Stimulated activated CD8-positive, alpha-beta memory T cell treated with anti-CD3 and anti-CD28 coated beads, Interleukin-4, amount 100 ng/mL, for 4 hours (primary cell): ENCODE data around the gene METAP1.
"Not testable (repeated sequence)": the region's sequence is repeated elsewhere in the genome, so short reads cannot be mapped to it uniquely, and the experiment has no call there.

Experiments
- DNase-seq, 2 donors: peaks; one replicate each; pipeline ENCODE4 v3.0.0-alpha.2; 2020; ENCODE audit warnings: low read depth in 2 of 2, low spot score in 1 of 2

Gene METAP1

DNA sequence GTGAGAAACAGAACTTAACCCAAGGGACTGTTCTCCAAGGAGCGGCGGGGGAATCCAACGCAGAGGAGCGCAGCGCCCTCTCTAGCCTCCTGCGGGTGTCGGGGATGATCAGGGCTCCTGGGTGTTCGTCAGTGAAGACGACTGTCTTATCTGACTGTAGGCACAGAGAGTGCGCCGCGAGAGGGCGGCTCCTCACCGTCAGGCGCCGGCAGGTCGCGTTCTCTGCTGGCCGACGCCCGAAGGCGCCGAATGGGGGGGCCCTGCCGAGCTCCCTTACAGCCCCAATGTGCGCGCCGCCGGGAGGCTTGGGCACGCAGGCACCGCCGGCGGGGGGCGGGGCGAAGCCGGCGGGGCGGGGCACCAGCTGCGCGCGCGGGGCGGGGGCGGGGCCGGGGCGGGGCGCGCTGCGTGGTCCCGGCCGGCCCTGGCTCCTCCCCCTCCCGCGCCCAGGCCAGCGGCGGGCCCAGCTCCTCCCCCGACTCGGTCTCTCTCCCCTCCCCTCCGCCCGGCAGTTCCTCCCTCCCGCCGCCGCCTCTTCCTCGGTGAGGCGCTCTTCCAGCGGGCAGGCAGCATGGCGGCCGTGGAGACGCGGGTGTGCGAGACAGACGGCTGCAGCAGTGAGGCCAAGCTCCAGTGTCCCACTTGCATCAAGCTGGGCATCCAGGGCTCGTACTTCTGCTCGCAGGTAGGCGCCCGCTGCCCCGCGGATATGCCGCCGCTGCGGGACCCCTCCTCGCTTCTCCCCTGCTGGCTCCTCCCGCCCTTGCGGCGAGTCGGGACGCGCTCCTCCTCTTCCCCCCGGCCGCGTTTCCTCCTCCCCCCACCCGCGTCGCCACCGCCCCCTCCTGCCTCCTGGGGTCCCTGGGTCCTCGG is at the start of gene METAP1:
TSS of gene METAP1 (plus strand) at position 539 of the 873 bp plus-strand sequence. CDS start at position 572, 33 bp downstream.
- DNase-seq, result peak; percentile 81 to 92

DNA sequence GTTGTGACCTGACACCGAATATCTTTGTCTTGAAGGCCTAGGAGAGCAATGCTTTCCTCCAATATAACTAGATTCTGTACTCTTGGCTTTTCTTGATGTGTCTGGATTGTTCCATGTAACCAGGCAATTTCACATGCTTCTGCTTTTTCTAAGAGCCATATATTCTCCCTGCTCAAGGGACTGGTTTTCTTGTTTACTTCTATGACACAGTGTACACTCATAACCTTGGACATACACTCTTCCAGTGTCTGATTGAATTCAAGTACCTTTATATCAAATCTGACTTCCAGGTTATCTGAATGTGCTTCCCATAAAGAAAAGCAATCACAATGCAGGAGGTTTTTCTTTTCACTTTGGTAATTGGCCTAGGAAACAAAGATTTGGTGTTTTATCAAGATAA is 49.2 kb upstream of the METAP1 start:
- DNase-seq, result no peak

DNA sequence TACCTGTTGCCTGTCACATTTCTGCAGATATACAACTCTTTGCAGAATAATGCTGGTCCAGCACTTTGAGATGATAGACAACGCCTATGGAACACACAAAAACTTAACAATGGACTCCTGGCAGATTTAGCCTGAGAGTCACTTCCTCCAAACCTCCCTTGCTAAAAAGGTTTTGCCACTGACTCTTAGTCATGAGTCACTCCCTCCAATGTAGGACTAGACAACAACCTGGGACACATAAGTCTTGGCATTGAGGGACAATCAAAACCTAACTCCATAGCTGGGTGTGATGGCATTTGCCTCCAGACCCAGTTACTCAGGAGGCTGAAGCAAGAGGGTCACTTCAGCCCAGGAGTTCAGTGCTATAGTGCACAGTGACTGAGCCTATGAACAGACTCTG is 44.6 kb upstream of the METAP1 start:
- DNase-seq, result no peak

DNA sequence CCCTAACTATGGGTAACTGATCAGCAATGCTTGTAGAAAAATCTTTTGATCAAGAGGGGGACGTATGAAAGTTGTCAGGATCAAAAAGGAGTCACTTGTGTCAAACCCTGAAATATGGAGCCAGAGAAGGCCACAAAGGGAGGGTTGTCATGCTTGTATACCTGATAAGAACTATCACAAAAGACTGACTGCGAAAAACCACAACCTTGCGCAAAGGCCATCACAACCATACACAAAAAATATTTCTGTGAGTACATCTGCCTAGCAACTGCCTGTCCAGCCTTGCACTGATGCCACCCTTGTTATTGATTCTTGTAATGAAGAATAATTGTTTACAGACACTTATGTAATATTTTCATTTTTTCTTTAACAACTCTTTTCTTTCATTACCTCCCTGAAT is 43.8 kb upstream of the METAP1 start:
- DNase-seq, result no peak

DNA sequence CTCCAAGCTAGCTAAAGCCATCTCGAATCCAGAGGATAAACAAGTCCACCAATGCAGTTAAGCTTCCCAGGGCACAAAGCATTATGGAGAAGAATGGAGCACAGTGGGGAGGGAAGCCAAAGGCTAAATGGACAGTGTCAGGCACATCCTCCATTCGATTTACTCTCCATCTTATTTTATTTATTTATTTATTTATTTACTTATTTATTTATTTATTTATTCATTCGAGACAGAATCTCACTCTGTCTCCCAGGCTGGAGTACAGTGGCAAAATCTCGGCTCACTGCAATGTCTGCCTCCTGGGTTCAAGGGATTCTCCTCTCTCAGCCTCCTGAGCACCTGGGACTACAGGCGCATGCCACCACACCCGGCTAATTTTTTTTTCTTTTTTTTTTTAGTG is 40.3 kb upstream of the METAP1 start:
- no peak for DNase-seq

DNA sequence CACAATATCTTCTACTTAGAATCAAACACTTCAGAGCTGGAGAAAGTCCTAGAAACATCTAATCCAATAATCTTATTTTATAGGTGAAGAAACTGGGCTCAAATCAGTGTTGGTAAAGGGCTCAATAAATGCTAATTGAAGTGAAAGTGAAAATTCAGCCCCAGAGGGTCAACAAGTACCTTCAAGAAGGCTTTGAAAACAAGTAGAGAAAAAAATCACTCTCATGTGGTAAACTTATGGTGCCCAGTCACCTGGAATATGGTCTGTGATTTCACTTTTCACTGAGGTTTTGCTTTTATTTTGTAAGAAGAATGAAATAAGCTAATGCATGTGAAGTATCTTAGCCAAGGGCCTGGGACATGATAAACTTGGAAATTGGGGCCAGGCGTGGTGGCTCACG is 37.5 kb upstream of the METAP1 start:
- DNase-seq, result no peak

DNA sequence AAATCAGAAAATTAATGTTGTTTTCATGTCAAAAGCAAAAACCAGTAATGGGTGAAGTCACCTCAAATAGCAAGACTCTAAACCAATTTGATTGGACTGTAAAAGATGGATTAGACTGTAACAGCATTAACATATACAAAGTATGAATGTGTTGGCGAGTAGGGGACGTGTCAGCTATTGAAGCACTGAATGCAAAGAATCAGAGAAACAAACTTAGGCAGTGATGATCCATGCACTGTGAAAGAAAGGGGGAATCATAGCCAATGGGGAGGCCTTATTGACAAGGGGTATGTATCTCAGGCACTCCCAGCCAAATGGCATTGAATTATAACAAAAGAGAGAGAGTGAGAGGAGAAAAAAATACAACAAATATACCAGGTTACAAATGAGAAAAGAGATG is 36.1 kb upstream of the METAP1 start:
- DNase-seq, result no peak

DNA sequence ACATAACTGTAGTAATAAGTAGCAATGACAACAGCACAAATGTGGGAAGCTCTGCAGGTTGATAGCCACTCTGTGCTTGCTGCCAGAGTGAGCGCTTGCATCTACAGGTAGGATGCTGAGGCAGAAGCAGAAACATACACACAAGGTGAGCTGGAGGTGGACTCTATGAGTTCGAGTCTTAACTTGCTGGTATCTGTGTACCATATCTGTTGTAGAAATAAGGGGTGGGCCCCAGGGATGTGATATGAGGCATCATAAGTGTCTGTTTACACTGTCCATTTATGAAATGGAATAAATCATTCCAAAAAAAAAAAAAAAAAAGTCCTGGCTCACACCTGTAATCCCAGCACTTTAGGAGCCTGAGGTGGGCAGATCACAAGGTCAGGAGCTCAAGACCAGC is 33.8 kb upstream of the METAP1 start:
- no peak for DNase-seq

DNA sequence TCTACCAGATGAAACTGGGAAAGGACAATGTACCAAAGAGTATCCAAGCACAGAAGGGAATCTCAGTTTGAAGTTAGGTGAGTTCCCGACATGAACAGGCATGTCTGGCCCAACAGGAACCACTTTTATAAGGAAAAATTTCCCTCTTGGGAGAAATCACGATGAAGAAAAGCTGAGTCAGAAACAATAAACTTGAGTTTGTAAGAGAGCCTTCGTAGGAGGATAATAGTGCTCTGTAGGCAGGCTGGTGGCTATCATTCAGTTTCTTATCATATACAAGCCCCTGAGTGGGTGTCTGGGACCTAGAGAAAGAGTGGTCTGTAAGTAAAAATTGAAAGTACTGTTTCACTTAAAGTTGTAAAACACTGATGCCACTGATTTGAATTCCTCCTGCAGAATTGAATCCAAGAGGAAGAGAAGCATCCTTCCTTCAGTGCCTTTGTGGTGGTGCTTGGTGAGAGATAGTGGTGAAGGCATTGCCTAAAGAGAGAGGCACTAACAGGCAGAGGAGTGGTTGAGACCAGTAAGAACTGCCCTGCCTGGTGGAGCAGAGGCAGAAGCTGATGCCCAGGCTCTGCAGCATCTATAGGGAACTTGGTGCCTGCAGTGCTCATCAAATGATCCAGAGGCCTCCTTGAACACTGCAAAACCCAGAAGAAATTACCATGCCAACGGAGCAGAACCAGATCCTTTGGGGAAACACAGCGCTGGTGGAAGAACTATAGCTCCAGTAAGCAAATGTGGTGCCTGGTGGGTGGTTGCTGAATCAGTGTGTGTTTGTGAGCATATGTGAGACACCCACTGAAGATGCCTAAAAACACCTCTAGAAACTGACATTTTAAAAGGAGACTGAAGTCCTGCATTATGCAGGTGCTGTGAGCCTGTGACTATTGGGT is 31.7 kb upstream of the METAP1 start:
- DNase-seq, result no peak

DNA sequence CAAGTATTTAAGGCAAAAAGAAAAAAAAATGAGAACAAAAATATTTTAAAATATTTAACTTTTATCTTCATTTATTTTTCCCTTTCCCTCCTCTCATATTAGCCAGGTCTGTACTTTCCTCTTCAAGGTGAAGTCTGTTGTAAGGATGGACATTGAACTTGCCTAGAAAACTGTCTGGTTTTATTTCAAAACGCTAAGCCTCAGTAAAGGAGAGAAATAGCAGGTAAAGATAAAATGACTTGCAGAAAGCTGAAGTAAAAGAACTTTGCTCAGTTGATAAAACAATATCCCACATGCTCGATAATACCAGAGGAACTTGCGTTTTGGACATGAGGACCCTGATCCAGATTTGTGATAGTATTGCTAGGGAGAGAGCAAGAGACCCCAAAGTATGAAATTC is 28.6 kb upstream of the METAP1 start:
- DNase-seq, result no peak

DNA sequence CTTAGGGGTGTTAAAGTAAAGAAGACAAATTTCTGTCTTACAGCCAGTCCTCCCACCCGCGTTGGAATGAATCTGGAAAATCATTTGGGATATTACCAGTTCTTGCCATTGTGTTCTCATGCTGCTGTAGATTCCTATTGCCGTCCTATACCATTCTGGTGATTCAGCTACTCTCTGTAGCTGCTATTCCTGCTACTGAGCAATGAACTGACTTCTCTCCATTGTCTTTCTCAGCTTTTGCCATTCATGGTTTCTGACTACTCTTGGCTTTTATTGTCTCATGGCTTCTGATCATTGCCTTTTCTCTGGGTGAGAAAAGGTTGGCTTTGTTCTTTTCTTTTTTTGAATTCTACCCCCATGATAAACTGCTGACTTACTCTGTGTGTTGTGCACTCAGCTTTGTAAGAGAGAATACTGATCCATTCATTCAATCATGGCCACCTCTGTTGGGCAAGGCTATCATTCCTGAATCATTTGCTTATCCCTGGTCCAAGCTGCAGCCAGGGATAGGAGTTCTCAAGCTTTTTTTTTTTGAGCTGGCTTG is 27.7 kb upstream of the METAP1 start:
- DNase-seq, result no peak

DNA sequence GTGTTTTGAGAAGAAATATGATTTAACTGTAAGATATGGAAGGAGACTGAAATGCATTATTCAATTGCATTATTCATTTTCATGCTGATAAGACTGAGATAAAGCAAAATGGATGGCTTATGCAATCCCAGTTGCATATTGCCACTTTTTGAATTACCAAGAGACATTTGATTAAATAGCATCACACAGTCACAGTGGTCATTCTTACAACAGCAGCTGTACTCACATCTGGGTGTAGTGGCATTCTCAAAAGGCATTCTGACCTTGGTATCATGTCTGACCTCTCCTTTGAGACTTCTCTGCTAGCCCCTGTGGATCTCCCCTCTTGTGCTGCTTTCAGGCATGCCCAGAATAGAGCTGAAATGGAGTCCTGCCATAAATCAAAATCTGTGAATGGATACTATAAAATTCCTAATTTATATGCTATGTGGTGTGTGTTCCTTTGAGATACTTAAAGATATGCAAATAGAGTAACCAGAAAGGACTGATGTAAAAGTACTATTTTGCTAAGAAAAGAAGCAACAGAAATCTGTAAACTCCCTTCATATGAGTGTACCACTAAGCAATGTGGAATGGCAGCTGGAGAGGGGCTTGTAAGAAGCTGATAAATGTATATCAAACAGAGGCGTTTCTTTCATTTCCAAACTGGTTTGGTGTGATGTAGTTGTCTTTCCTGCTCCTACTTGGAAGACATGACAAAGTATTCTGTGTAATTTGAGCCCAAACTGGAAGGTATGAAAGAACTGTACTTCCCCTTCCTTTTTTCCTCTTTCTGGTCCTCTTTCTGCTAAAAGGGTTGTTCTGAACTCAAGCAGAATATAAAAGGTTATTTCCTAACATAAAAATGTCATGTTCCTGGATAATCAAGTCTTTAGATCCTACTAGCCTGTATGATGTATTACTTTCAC is 25.4 kb upstream of the METAP1 start:
- no peak for DNase-seq

DNA sequence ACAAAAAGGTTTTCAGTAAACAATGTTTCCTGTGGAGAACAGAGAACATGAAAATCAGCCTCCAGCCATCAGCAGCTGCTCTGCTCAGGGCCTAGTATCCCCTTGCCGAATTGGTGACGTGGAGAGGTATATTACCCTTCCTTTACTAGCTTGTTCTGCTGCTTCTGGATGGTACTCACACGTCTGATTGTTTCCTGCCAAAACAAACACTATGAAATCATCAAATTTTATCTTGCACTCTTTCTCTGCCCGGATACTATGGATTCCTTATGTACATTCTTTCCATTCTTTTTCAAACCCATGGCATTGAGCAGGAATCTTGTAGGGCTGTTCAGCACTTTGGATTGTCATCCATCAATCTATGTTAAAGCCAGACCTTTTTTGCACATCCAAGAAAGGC is 18.8 kb upstream of the METAP1 start:
- DNase-seq, result no peak

DNA sequence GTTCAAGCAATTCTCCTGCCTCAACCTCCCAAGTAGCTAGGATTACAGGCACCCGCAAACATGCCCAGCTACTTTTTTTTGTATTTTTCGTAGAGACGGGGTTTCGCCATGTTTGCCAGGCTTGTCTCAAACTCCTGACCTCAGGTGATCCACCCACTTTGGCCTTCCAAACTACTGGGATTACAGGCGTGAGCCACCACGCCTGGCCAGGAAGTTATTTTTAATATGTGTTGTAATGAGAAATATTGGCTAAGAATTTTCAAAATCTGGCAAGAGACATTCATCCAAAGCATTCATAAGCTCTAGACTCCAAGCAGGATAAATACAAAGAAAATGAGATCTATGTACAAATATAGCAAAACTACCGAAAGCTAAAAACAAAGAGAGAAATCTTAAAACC is 18.0 kb upstream of the METAP1 start:
- no peak for DNase-seq

DNA sequence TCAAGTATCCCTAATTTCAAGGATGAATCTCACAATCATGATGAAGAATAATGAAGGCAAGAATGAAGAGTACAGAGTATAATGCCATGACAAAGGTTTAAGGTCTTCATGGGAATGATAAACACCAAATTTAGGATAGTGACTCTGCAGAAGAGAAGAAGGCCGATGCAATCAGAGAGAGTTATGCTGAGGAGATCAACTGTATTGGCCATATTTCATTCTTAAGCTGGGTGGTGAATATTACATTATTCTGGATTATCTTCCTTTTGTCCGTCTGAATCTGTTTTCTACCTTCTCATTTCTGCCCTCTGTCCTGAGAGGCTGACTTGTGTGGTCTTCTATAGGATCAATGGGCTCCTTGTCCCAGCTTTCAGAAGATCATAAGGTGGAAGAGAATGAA is 7.8 kb upstream of the METAP1 start:
- no peak for DNase-seq

DNA sequence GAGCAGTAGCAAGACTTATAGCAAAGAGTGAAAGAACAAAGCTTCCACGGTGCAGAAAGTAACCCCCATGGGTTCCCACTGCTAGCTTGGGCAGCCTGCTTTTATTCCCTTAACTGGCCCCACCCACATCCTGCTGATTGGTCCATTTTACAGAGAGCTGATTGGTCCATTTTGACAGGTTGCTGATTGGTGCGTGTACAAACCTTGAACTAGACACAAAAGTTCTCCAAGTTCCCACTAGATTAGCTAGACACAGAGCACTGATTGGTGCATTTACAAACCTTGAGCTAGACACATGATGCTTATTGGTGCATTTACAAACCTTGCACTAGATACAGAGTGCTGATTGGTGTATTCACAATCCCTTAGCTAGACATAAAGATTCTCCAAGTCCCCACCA is 2.7 kb upstream of the METAP1 start:
- DNase-seq, result not testable (repeated sequence)

DNA sequence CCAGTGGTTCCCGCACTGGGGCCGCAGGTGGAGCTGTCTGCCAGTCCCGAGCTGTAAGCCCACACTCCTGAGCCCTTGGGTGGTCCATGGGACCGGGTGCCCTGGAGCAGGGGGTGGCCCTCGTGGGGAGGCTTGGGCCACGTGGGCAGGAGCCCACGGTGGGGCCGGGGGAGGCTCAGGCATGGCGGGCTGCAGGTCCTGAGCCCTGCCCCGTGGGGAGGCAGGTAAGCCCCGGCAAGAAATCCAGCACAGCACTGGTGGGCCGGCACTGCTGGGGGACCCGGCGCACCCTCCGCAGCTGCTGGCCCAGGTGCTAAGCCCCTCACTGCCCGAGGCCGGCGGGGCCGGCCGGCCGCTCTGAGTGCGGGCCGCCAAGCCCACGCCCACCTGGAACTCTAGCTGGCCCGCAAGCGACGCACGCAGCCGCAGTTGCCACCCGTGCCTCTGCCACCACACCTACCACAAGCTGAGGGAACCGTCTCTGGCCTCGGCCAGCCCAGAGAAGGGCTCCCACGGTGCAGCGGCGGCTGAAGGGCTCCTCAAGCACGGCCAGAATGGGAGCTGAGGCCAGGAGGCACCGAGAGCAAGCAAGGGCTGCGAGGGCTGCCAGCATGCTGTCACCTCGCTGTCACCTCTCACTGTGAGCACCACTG is 2.0 kb upstream of the METAP1 start:
- DNase-seq, result no peak

DNA sequence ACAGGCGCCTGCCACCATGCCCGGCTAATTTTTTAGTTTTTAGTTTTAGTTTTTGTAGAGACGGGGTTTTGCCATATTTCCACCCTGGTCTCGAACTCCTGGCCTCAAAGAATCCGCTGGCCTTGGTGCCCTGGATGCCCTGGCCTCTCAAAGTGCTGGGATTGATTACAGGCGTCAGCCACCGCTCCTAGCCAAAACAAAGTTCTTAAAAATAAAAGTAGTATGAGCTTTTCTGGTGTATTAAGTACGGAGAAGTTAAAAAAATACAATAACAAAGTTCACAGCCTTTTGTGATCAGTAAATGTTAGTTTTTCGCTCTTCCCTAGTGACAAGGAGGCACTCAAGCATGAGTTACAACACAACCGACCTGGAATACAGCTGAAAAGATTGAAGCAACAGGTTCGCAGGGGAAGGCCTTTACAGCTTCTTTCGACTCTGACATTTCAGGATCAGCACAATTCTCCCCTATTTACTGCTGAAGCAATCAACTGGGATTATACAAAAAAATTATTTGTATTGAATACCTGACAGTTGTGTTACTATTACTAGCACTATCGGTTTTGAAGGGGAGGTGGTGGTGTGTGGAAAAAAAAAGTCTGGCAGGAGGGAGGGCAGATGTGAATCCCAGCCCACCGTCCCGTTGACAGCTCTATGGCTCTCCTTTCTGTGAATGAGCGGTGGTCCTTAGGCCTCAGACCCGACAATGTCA is 893 bp upstream of the METAP1 start:
- no peak for DNase-seq

DNA sequence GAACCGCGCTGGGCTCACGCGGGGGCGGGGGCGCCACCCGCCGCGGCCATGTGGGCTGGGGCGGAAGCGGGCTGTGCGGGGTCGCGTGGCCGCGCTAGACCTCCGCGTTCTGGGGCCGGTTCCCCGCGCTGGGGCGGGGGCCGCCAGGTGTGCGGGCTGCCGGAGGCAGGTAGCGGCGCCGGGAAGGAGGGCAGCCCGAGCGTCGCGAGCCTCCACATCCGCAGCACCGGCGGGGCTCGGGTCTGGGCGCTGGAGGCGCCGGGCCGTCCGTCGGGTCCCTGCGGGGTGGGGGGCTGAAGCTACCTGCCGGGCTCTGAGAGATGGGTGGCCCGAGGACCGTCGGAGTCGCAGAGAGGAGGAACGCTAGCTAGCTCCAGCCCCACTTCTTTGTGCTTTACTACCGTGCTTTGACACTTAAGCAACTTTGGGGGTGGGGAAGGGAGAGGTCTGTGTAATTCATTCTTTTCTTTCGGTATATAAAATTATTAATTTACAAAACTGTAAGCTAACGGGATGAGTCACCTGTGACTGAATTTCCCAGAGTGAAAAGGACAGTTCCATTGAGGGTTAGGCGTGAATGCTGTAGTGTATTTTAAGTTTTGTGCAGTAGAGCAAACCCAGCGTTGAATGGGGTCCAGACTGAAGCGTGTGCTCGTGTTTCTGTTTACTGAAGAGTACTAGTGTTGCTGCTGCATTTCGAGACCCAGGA is 689 bp downstream of the METAP1 start:
- no peak for DNase-seq
